ENCODE data around the gene MED27.

The MED27 gene

GRCh38 chr9:131876486-131876885 lies 203.2 kb downstream of the MED27 start:
- TF ChIP-seq FOXM1 (IDR thresholded peaks at IDR 0.05; ENCODE audit: borderline replicate concordance, low read depth) (no peak), RAD21 (IDR thresholded peaks at IDR 0.05; ENCODE audit: low read depth) (no peak), NFIC (IDR thresholded peaks at IDR 0.05) (no peak), TEAD4 (IDR thresholded peaks at IDR 0.05) (no peak), TAF1 (IDR thresholded peaks at IDR 0.05; ENCODE audit: low read depth) (no peak), USF1 (IDR thresholded peaks at IDR 0.05) (no peak), ZBTB7A (IDR thresholded peaks at IDR 0.05; ENCODE audit: low read depth) (no peak), TCF12 (IDR thresholded peaks at IDR 0.05; ENCODE audit: low read depth) (no peak), CREB1 (IDR thresholded peaks at IDR 0.05; ENCODE audit: low read depth) (no peak), MAX (IDR thresholded peaks at IDR 0.05) (no peak), EP300 (IDR thresholded peaks at IDR 0.05; ENCODE audit: borderline replicate concordance) (no peak), CEBPB (IDR thresholded peaks at IDR 0.05) (no peak), YY1 (IDR thresholded peaks at IDR 0.05; ENCODE audit: low read depth) (no peak), EGR1 (IDR thresholded peaks at IDR 0.05) (no peak)

GRCh38 chr9:131875828-131876485 lies 203.7 kb downstream of the MED27 start:
- no peak for TF ChIP-seq MAX (IDR thresholded peaks at IDR 0.05)

- TF ChIP-seq CREB1 (IDR thresholded peaks at IDR 0.05; ENCODE audit: low read depth) (no peak), NFIC (IDR thresholded peaks at IDR 0.05) (no peak), CEBPB (IDR thresholded peaks at IDR 0.05) (no peak), EP300 (IDR thresholded peaks at IDR 0.05; ENCODE audit: borderline replicate concordance) (no peak), TAF1 (IDR thresholded peaks at IDR 0.05; ENCODE audit: low read depth) (no peak), MAX (IDR thresholded peaks at IDR 0.05) (no peak), TCF12 (IDR thresholded peaks at IDR 0.05; ENCODE audit: low read depth) (no peak), USF1 (IDR thresholded peaks at IDR 0.05) (no peak), TEAD4 (IDR thresholded peaks at IDR 0.05) (no peak), YY1 (IDR thresholded peaks at IDR 0.05; ENCODE audit: low read depth) (no peak), FOXM1 (IDR thresholded peaks at IDR 0.05; ENCODE audit: borderline replicate concordance, low read depth) (no peak), ZBTB7A (IDR thresholded peaks at IDR 0.05; ENCODE audit: low read depth) (no peak), RAD21 (IDR thresholded peaks at IDR 0.05; ENCODE audit: low read depth) (no peak), REST (IDR thresholded peaks at IDR 0.05; ENCODE audit: low read depth) (no peak)
Observed at GRCh38 chr9:131874916-131875670, 204.6 kb downstream of the MED27 start.

- TF ChIP-seq REST (IDR thresholded peaks at IDR 0.05; ENCODE audit: low read depth) (peak; percentile 67), FOXM1 (IDR thresholded peaks at IDR 0.05; ENCODE audit: borderline replicate concordance, low read depth) (no peak)
Observed at GRCh38 chr9:131874447-131874846, 205.2 kb downstream of the MED27 start.

GRCh38 chr9:131873891-131874440 lies 205.7 kb downstream of the MED27 start:
- TF ChIP-seq RAD21 (IDR thresholded peaks at IDR 0.05; ENCODE audit: low read depth) (no peak), USF1 (IDR thresholded peaks at IDR 0.05) (no peak), EGR1 (IDR thresholded peaks at IDR 0.05) (no peak), REST (IDR thresholded peaks at IDR 0.05; ENCODE audit: low read depth) (no peak), NFIC (IDR thresholded peaks at IDR 0.05) (no peak), CEBPB (IDR thresholded peaks at IDR 0.05) (no peak), FOXM1 (IDR thresholded peaks at IDR 0.05; ENCODE audit: borderline replicate concordance, low read depth) (no peak), EP300 (IDR thresholded peaks at IDR 0.05; ENCODE audit: borderline replicate concordance) (no peak), TCF12 (IDR thresholded peaks at IDR 0.05; ENCODE audit: low read depth) (no peak), YY1 (IDR thresholded peaks at IDR 0.05; ENCODE audit: low read depth) (no peak), TAF1 (IDR thresholded peaks at IDR 0.05; ENCODE audit: low read depth) (no peak), CREB1 (IDR thresholded peaks at IDR 0.05; ENCODE audit: low read depth) (no peak), ZBTB7A (IDR thresholded peaks at IDR 0.05; ENCODE audit: low read depth) (no peak), MAX (IDR thresholded peaks at IDR 0.05) (no peak), TEAD4 (IDR thresholded peaks at IDR 0.05) (no peak)

All from Ishikawa (cell line).